AG10803 (cell line): Measurements from ENCODE around the gene LRRC38.

Experiments
- DNase-seq: peaks from one replicate; pipeline ENCODE4 v3.0.0; 2010; ENCODE audit warnings: low read depth
- H3K4me3 ChIP-seq: 2 replicates; pipeline ENCODE4 v1.5.1; 2011; ENCODE audit warnings: mild to moderate bottlenecking, low read length, control low read depth
- CTCF ChIP-seq: conservative IDR thresholded peaks from 2 replicates; pipeline ENCODE4 v1.5.1; 2011; ENCODE audit warnings: mild to moderate bottlenecking, low read length, control low read depth, inconsistent platforms

LRRC38 gene

DNA sequence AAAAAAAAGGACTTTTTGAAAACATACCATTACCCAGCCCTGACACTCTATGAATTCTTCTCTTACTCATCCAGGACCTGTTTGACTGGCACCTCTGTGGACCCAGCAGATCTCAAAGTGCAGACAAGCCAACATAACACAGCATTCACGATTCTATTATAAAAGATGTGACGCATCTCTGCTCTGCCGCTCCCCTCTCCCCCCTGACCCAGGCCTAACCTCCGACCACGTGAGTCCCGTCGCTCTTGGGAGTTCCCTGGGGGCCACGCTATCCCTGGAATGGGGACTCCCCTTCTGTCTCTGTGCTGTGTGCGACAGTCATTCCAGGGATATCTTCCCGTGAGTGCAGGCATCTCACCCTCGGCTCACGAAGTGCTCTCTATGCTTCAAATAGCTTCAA, 21.1 kb downstream of the LRRC38 start:
- no peak for DNase-seq
- H3K4me3 ChIP-seq, result no peak overlapping the region
- TF ChIP-seq CTCF, result no peak

- DNase-seq, result no peak
- no peak for TF ChIP-seq CTCF
- no peak overlapping the region for H3K4me3 ChIP-seq
These were observed 25.8 kb downstream of the LRRC38 start for GRCh38 chr1:13487957-13488356.

DNA sequence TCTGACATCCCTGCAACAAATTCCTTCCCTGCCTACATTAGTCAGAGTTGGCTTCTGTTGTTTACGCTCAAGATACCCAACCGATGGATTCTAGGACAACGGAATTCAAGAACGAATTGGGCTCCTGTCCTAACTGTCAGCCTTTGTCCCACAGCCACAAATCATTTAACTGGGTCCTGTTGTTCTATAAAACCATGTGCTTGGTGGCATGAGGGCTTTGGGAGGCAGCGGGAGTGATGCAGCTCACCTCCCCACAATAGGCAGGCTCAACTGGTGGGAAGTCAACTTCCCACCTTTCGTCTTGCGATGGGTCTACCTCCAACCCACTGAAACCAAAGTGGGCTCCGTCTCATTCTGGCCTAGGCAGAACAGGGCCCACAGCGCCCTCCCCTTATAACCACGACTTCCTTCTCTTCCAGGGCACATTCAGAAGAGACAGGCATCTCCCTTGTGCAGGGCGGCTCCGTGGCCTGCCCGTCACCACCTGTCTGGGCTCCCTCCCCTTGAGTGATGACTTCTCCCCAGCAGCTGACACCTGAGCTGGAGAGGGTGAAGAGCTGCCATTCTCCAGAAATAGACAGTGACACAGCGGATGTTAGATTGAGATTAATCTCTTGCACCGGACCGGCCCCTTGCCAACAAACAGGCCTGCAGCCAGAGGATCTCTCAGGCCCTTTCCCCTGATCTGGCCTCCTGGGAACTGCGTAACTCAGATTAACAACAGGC, 26.5 kb downstream of the LRRC38 start:
- TF ChIP-seq CTCF, result no peak
- DNase-seq, result no peak
- H3K4me3 ChIP-seq, result no peak overlapping the region

DNA sequence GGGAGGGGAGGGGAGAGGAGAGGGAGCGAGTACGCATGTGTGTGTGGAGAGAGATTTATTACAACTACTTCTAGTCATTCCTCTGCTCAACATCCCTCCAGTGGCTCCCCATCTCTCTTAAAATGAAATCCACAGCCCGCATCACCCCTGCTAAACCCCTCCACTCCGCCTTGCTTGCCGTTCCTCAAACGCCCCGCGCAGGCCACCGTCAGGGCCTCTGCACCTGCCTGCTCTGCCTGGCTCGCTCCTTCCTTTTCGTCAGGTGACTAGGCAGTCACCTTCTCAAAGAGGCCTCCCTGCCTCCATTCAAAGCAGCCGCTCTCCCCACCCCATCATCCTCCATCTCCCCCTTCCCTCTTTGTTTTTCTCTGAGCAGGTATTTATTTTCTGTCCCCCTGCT, 29.9 kb downstream of the LRRC38 start:
- H3K4me3 ChIP-seq, result no peak overlapping the region
- TF ChIP-seq CTCF, result no peak
- no peak for DNase-seq

- no peak overlapping the region for H3K4me3 ChIP-seq
- no peak for TF ChIP-seq CTCF
- no peak for DNase-seq
These were observed 31.2 kb downstream of the LRRC38 start for GRCh38 chr1:13482600-13482999.

GRCh38 chr1:13479171-13479856, 34.5 kb downstream of the LRRC38 start:
- TF ChIP-seq CTCF, result no peak
- no peak overlapping the region for H3K4me3 ChIP-seq
- DNase-seq, result no peak

- no peak for TF ChIP-seq CTCF
- no peak overlapping the region for H3K4me3 ChIP-seq
- DNase-seq, result no peak
These were observed 35.1 kb downstream of the LRRC38 start for GRCh38 chr1:13478692-13479091.
